ENCODE data around the gene CIB2. TPM values are rescaled to one million over a fixed set of nuclear protein-coding genes. Genes with fewer than 3 reads are reported as not detected.
"Not testable (repeated sequence)": the region's sequence is repeated elsewhere in the genome, so short reads cannot be mapped to it uniquely, and the experiment has no call there.

CIB2 gene
- polyA plus RNA-seq, 1 donor from 2014 or later, result 32.4 TPM

GRCh38 chr15:78154955-78155354, 23.7 kb upstream of the CIB2 start:
- no peak overlapping the region for H3K4me2 ChIP-seq (ENCODE audit: low read length)
- H3K9ac ChIP-seq (ENCODE audit: low read length), result no peak overlapping the region
- no peaks in the 10 kb centered on the region for H3F3A ChIP-seq (ENCODE audit: insufficient read depth, low read length, poor library complexity, severe bottlenecking)
- H3K4me3 ChIP-seq (ENCODE audit: low read length), result no peak overlapping the region
- no peaks in the 10 kb centered on the region for H3K9me2 ChIP-seq (ENCODE audit: insufficient read depth, low read length)
- H3K9me3 ChIP-seq (ENCODE audit: low read length), result no peaks in the 10 kb centered on the region
- H3K36me3 ChIP-seq (ENCODE audit: insufficient read depth, low read length), result peaks cover 11% of the 10 kb centered on the region
- TF ChIP-seq TAF1 (IDR thresholded peaks at IDR 0.05; ENCODE audit: low read depth) (no peak), CTCF (IDR thresholded peaks at IDR 0.05; ENCODE audit: poor library complexity, severe bottlenecking) (no peak), SMC3 (conservative IDR thresholded peaks at IDR 0.05; ENCODE audit: poor library complexity) (no peak), REST (IDR thresholded peaks at IDR 0.05; ENCODE audit: borderline replicate concordance) (no peak), POLR2AphosphoS5 (IDR thresholded peaks at IDR 0.05) (no peak), MXI1 (conservative IDR thresholded peaks at IDR 0.05; ENCODE audit: poor library complexity, severe bottlenecking) (no peak), EP300 (conservative IDR thresholded peaks at IDR 0.05; ENCODE audit: poor library complexity, severe bottlenecking) (no peak), RAD21 (conservative IDR thresholded peaks at IDR 0.05) (no peak), EZH2 (IDR thresholded peaks at IDR 0.05; ENCODE audit: borderline replicate concordance, insufficient read depth, low read length, poor library complexity, severe bottlenecking) (no peak)
- H4K20me1 ChIP-seq (ENCODE audit: insufficient read depth), result no peaks in the 10 kb centered on the region
- H3K27ac ChIP-seq (ENCODE audit: low read length), result no peak overlapping the region
- H3K27me3 ChIP-seq (ENCODE audit: insufficient read depth, low read depth, low read length), result no peaks in the 10 kb centered on the region
- H2AFZ ChIP-seq (ENCODE audit: low read depth, low read length), result no peak overlapping the region
- H3K79me2 ChIP-seq (replicated peaks; ENCODE audit: insufficient read depth, low read length), result peaks cover 15% of the 10 kb centered on the region

- not testable (repeated sequence) for H2AFZ ChIP-seq (ENCODE audit: low read depth, low read length); H3K9me3 ChIP-seq (ENCODE audit: low read length); H3K27me3 ChIP-seq (ENCODE audit: insufficient read depth, low read depth, low read length); H3F3A ChIP-seq (ENCODE audit: insufficient read depth, low read length, poor library complexity, severe bottlenecking); H3K9me2 ChIP-seq (ENCODE audit: insufficient read depth, low read length); H3K36me3 ChIP-seq (ENCODE audit: insufficient read depth, low read length); H4K20me1 ChIP-seq (ENCODE audit: insufficient read depth); H3K27ac ChIP-seq (ENCODE audit: low read length); H3K9ac ChIP-seq (ENCODE audit: low read length)
- Histone ChIP-seq H3K79me2 (replicated peaks; ENCODE audit: insufficient read depth, low read length) (peaks cover 21% of the 10 kb centered on the region), H3K4me2 (ENCODE audit: low read length) (peak overlapping the region; percentile 97), H3K4me3 (ENCODE audit: low read length) (peak overlapping the region; percentile 95)
Observed at GRCh38 chr15:78151075-78151474, 19.8 kb upstream of the CIB2 start.

Measured in neural cell (in vitro differentiated cells).